Uterus (tissue), 4 donors: Measurements from ENCODE around the gene RAB3GAP1. TPM values are rescaled to one million over a fixed set of nuclear protein-coding genes. Genes with fewer than 3 reads are reported as not detected.

Experiments used
- DNase-seq, 2 donors: peaks; one replicate each; pipeline ENCODE4 v3.0.0-alpha.2; 2019 to 2020
- H3K27ac ChIP-seq, 2 donors: fragments of 200-600 bp; sonication (generic); 1 replicate in 1 of 2; 2 replicates in 1 of 2; pipeline ENCODE4 v1.5.1; 2016 to 2018
- H3K27me3 ChIP-seq, 2 donors: fragments of 200-600 bp; sonication (generic); one replicate each; pipeline ENCODE4 v1.5.1; 2018 to 2019; ENCODE audit warnings: control low read depth in 1 of 2
- H3K36me3 ChIP-seq, 2 donors: fragments of 200-600 bp; sonication (generic); one replicate each; pipeline ENCODE4 v1.5.1; 2019; ENCODE audit warnings: control low read depth in 1 of 2
- H3K4me1 ChIP-seq, 2 donors: fragments of 200-600 bp; sonication (generic); one replicate each; pipeline ENCODE4 v1.5.1; 2018 to 2019; ENCODE audit warnings: control low read depth in 1 of 2
- H3K4me3 ChIP-seq, 2 donors: fragments of 200-600 bp; sonication (generic); 1 replicate in 1 of 2; 2 replicates in 1 of 2; pipeline ENCODE4 v1.5.1; 2018 to 2019; ENCODE audit warnings: mild to moderate bottlenecking in 1 of 2
- H3K9me3 ChIP-seq, 2 donors: fragments of 200-600 bp; sonication (generic); one replicate each; pipeline ENCODE4 v1.5.1; 2019; ENCODE audit warnings: control low read depth in 1 of 2
- POLR2A ChIP-seq, 2 donors: fragments of 450-650 bp; IDR thresholded peaks; one replicate each; pipeline ENCODE4 v1.6.1; 2016; ENCODE audit warnings: antibody characterized with exemption in 2 of 2, mild to moderate bottlenecking in 1 of 2, moderate library complexity in 1 of 2
- intact Hi-C: fragments of 100-400 bp; cut with DNase I; formaldehyde crosslinking; loops from one replicate; pipeline ENCODE4 v1.15.1; 2023; ENCODE audit warnings: low total_unique reads
- total RNA-seq, 4 donors: library from RNA; depleted of rRNA in 3 of 4; stranded (reverse); fragments of >200 nt in 3 of 4; gene quantifications; one replicate each; pipeline versions ENCODE4 v1.1.0 to v1.2.4, GENCODE V29; 2014 to 2023
- TF ChIP-seq, protein P1 (sequence below), 4 experiments: fragments of 200-600 bp in 2 of 4; fragments of 450-650 bp in 2 of 4; sonication (generic) in 2 of 4; IDR thresholded peaks; one replicate each; pipeline ENCODE4 v1.5.1; 2016 to 2019; ENCODE audit warnings: antibody characterized with exemption in 4 of 4, mild to moderate bottlenecking in 2 of 4, moderate library complexity in 1 of 4
- donor health status: DM: yes; HTN: yes; CAD: no.

RAB3GAP1 gene
- total RNA-seq, 4 donors from 2014 or later, result 15.6 to 105 (median 47.8) TPM

DNA sequence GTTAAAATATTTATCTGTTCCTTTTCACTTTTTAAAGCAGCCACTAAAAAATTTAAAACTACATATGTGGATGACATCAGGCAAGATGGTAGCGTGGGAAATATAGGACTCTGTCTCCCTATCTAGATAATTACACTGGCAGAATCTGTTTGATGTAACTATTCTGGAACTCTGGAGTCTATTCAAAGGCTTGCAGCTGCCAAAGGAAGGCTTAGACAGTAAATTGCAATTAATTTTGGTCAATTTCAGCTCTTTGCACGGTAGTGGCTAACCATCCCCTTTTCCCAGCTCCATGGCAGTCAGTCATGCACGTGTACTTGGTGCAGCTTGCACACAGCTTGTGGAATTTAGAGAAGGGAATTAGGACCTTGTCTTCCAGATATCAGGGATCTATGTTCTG lies 135.2 kb downstream of the RAB3GAP1 start:
- TF ChIP-seq POLR2A (IDR thresholded peaks at IDR 0.05), result no peak
- TF ChIP-seq, protein P1, sequence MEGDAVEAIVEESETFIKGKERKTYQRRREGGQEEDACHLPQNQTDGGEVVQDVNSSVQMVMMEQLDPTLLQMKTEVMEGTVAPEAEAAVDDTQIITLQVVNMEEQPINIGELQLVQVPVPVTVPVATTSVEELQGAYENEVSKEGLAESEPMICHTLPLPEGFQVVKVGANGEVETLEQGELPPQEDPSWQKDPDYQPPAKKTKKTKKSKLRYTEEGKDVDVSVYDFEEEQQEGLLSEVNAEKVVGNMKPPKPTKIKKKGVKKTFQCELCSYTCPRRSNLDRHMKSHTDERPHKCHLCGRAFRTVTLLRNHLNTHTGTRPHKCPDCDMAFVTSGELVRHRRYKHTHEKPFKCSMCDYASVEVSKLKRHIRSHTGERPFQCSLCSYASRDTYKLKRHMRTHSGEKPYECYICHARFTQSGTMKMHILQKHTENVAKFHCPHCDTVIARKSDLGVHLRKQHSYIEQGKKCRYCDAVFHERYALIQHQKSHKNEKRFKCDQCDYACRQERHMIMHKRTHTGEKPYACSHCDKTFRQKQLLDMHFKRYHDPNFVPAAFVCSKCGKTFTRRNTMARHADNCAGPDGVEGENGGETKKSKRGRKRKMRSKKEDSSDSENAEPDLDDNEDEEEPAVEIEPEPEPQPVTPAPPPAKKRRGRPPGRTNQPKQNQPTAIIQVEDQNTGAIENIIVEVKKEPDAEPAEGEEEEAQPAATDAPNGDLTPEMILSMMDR (IDR thresholded peaks at IDR 0.05), result no peak
- no peak for DNase-seq
- H3K9me3 ChIP-seq, result peaks cover 0 to 20% of the 10 kb centered on the region in 2 donors
- no peak overlapping the region for H3K27ac ChIP-seq
- no peaks in the 10 kb centered on the region for H3K4me1 ChIP-seq
- H3K36me3 ChIP-seq, result no peaks in the 10 kb centered on the region
- H3K27me3 ChIP-seq, result no peaks in the 10 kb centered on the region
- intact Hi-C loops, result no loop called here
- H3K4me3 ChIP-seq, result no peak overlapping the region

DNA sequence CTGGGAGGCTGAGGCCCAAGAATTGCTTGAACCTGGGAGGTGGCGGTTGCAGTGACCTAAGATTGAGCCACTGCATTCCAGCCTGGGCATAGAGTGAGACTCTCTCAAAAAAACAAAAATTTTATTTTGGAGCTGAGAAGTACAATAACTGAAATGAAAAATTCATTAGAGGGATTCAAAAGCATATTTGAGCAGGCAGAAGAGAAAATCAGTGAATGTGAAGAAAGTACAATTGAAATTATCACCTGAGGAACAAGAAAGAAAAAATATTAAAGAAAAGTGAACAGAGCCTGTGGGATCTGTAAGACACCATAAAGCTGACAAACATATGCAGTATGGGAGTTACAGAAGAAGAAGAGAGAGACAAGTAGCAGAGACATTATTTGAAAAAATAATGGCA lies 137.1 kb downstream of the RAB3GAP1 start:
- peaks cover 0 to 20% of the 10 kb centered on the region in 2 donors for H3K9me3 ChIP-seq
- H3K4me1 ChIP-seq, result no peaks in the 10 kb centered on the region
- no peak overlapping the region for H3K27ac ChIP-seq
- no peaks in the 10 kb centered on the region for H3K36me3 ChIP-seq
- intact Hi-C loops, result no loop called here
- no peak for DNase-seq
- no peak for TF ChIP-seq POLR2A (IDR thresholded peaks at IDR 0.05)
- TF ChIP-seq, protein P1 (IDR thresholded peaks at IDR 0.05), result no peak
- H3K27me3 ChIP-seq, result no peaks in the 10 kb centered on the region
- no peak overlapping the region for H3K4me3 ChIP-seq

DNA sequence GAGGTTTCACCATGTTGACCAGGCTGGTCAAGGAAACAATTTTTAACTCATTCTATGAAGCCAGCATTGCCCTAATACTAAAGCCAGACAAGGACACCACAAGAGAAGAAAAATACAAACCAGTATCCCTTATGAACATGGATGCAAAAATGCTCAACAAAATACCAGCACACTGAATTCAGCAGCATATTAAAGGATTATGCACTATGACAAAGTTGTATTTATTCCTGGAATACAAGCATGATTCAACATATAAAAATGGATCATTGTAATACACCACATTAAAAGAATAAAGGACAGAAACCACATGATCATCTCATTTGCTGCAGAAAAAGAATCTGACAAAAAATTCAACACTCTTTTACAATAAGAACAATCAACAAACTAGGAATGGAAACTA lies 138.7 kb downstream of the RAB3GAP1 start:
- intact Hi-C loops, result no loop called here
- H3K27ac ChIP-seq, result no peak overlapping the region

DNA sequence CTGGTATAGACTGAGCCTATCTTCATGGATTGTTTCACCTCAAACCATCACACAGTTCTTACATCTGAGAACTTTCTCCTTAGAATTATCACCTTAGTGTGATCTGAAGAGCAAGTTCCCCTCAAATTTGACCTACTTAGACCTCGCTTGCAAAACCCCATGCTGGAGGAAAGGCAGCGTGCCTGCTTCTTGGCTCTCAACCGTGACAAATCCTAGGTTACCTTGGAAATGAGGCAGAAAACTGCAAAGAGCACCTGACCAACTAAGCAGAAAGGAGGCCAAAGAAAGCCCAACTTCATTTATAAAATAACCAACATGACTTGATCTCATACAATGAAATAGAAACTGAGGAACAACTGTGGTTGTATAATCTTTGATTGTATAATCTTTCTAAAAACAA lies 146.4 kb downstream of the RAB3GAP1 start:
- Histone ChIP-seq H3K36me3 (no peaks in the 10 kb centered on the region), H3K4me1 (no peaks in the 10 kb centered on the region), H3K9me3 (no peaks in the 10 kb centered on the region), H3K4me3 (no peak overlapping the region), H3K27ac (no peak overlapping the region), H3K27me3 (no peaks in the 10 kb centered on the region)
- intact Hi-C loops, result no loop called here
- DNase-seq, result no peak
- TF ChIP-seq POLR2A (IDR thresholded peaks at IDR 0.05), result no peak
- TF ChIP-seq, protein P1 (IDR thresholded peaks at IDR 0.05), result no peak

More for the DNA sequence above, 138.7 kb downstream of the RAB3GAP1 start:
- TF ChIP-seq POLR2A (IDR thresholded peaks at IDR 0.05), result no peak
- TF ChIP-seq, protein P1 (IDR thresholded peaks at IDR 0.05), result no peak
- Histone ChIP-seq H3K9me3 (peaks cover 0 to 20% of the 10 kb centered on the region in 2 donors), H3K4me3 (no peak overlapping the region), H3K27me3 (no peaks in the 10 kb centered on the region), H3K36me3 (no peaks in the 10 kb centered on the region), H3K4me1 (no peaks in the 10 kb centered on the region)
- no peak for DNase-seq

DNA sequence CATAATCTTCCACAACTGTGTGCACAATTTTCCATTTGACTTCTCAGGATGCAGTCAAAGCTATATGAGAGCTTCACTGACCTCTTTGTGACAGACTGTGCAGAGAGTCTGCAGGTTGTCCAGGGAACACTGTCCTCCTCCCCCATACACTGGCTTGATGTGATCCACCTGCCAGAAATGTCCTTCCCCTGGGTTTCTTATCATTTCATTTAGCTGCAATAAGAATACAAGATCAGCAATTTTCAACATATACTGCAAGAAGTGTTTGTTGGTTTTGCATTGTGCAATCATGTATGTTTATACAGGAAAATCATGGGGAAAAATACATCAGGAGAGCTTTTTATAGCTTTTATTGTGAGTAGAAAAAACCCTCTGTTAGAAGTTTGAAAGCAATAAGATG lies 150.7 kb downstream of the RAB3GAP1 start:
- no peak overlapping the region for H3K4me3 ChIP-seq

More for the DNA sequence above, 150.7 kb downstream of the RAB3GAP1 start:
- TF ChIP-seq, protein P1 (IDR thresholded peaks at IDR 0.05), result no peak
- TF ChIP-seq POLR2A (IDR thresholded peaks at IDR 0.05), result no peak
- Histone ChIP-seq H3K27me3 (no peaks in the 10 kb centered on the region), H3K9me3 (no peaks in the 10 kb centered on the region), H3K27ac (no peak overlapping the region), H3K36me3 (no peaks in the 10 kb centered on the region), H3K4me1 (no peaks in the 10 kb centered on the region)
- no peak for DNase-seq
- intact Hi-C loops, result no loop called here
